Measurements from ENCODE around the gene SLC6A18.

- no peak for TF ChIP-seq EZH2 (IDR thresholded peaks at IDR 0.05; ENCODE audit: borderline replicate concordance)
- no peak for TF ChIP-seq EZH2phosphoT487 (IDR thresholded peaks at IDR 0.05; ENCODE audit: low read depth, severe bottlenecking, unreplicated experiment)
- no peak for TF ChIP-seq CTCF (IDR thresholded peaks at IDR 0.05; ENCODE audit: poor library complexity)
These were observed 4.8 kb upstream of the SLC6A18 start for GRCh38 chr5:1220351-1220750.

All from hepatocyte (in vitro differentiated cells).